NCI-H1048 (cell line): Measurements from ENCODE around the gene ASXL1.
"Not testable (repeated sequence)": the region's sequence is repeated elsewhere in the genome, so short reads cannot be mapped to it uniquely, and the experiment has no call there.

ENCODE experiments used
- DNase-seq: peaks from one replicate; lab custom pipeline; 2025; lab: John Stamatoyannopoulos, UW

ASXL1 gene

DNA sequence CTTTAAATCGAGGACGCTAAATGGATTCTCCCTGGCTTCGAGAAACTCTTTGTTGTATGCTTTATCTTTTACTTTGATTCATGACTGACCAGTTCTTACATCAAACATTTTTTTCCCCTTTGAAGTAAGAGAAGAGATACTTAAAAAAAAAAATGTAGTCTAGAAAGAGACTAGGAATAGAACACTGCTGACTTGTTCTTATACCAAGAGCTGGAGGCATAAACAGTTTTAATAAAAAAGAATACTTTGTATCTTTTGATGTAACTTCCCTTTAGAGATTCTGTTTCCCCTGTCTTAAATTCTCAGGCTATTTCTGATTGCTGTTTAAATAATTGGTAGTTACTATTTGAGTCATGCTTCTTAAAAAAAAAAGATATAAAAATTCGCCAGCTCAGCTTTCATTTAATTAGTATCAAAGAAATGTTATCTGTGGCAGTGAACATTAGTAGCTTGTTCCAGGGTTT is 4.8 kb downstream of the ASXL1 start:
- DNase-seq, result no peak

GRCh38 chr20:32363492-32363891 is 5.4 kb downstream of the ASXL1 start:
- no peak for DNase-seq

- DNase-seq, result no peak
Observed at GRCh38 chr20:32364554-32365208, 6.5 kb downstream of the ASXL1 start.

DNA sequence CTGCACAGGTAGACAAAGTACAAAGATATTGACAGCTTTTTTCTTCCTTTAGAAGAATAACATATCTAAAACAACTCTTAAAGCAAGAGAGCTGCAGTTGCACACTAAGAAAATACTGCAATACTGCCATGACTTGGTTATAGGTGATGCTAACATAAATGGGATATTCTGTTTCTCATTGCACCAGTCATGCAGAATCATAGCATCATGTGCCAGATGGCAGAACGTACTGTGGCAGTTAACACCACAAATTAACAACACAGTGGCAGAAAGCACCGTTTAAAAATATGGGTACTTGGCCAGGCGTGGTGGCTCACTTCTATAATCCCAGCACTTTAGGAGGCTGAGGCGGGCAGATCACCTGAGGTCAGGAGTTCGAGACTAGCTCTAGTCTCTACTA is 7.4 kb downstream of the ASXL1 start:
- DNase-seq, result no peak

- DNase-seq, result no peak
Observed at GRCh38 chr20:32366380-32366779, 8.2 kb downstream of the ASXL1 start.

DNA sequence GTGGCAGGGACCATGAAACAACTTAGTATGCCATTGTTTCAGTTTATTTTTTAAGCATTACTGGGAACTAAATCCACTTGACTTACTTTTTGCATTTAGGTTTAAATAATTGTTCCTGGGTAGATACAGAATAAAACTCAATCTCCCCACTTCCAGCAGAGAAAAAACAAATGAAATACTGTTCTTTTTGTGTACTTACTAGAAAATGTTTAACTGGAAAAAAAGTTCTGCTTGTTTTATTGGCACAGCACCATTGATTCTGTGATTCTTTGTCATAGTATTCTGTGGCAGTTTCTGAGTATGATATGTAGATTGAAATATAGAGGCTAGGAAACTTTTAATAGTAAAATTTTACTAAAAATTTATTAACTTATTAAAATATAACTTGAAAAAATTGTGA is 10.2 kb downstream of the ASXL1 start:
- no peak for DNase-seq

DNA sequence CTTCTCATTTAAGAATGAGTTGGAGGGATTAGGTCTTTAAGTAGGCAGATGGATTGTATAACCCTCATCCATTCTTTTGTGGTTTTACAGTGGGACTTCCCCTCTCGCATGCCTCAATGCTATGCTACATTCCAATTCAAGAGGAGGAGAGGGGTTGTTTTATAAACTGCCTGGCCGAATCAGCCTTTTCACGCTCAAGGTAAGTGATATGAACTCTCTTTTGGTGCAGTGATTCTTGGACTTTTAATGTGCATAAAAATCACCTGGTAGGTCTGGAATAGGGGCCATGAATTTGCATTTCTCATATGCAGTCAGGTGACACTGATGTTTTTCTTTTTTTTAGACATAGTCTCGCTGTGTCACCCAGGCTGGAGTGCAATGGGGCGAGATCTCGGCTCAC is 10.8 kb downstream of the ASXL1 start:
- DNase-seq, result no peak

- DNase-seq, result no peak
Observed at GRCh38 chr20:32370897-32371296, 12.8 kb downstream of the ASXL1 start.

GRCh38 chr20:32378461-32378860 is 20.3 kb downstream of the ASXL1 start:
- no peak for DNase-seq

DNA sequence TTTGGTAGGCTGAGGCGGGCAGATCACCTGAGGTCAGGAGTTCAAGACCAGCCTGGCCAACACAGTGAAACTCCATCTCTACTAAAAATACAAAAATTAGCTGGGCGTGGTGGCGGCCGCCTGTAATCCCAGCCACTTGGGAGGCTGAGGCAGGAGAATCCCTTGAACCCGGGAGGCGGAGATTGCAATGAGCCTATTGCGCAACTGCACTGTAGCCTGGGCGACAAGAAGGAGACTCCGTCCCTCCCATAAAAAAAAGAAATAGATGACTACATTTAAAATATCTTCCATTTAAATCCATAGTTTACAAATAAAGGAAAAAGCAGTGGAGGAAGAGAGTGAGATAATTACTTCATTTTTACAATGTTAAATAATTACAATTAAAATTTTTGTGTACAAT is 21.9 kb downstream of the ASXL1 start:
- DNase-seq, result not testable (repeated sequence)

DNA sequence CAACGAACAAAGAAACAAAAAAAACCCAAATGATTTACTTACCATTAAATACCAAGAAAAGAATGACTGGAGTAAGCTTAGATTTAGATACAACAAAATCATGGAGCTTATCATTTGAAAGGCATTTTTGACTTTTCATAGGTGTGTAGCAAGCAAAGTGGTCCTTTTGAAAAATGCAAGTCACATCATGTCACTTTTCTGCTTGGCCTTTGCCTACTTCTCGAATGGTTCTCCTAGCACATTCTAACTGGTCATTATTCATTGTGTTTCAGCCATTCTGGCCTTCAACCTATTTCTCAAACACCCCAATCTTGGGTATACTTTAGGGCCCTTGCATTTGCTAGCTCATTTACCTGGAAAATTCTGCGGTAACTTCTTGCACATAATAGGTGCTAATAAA is 22.6 kb downstream of the ASXL1 start:
- DNase-seq, result no peak

DNA sequence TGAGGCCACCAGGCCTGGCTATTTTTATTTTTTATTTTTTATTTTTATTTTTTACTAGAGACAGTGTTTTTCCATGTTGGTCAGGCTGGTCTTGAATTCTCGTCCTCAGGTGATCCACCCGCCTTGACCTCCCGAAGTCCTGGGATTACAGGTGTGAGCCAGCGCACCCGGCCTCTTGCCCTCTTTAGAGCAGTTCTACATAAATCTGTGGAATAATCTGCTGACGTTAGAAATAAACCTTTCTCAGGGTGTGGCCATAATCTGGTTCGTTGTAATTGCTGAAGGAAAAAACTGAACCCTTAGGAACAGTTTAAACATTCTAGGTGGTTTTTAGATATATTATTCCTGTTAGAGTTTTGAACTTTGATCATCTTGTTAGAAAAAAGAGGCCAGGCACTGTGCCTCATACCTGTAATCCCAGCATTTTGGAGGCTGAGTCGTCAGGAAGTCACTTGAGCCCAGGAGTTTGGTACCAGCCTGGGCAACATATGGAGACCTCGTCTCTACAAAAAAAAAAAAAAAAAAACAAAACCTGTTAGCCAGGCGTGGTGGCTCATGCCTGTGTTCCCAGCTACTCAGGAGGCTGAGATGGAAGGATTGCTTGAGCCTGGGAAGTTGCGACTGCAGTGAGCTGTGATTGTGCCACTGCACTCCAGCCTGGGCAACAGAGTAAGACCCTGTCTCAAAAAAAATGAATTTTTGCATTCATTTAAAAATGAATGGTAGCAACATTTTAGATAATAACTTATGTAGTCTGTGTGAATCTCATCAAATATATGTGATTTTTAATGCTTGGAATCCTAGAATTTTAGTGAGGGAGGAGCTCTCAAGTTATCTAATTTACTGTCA is 24.2 kb downstream of the ASXL1 start:
- no peak for DNase-seq

DNA sequence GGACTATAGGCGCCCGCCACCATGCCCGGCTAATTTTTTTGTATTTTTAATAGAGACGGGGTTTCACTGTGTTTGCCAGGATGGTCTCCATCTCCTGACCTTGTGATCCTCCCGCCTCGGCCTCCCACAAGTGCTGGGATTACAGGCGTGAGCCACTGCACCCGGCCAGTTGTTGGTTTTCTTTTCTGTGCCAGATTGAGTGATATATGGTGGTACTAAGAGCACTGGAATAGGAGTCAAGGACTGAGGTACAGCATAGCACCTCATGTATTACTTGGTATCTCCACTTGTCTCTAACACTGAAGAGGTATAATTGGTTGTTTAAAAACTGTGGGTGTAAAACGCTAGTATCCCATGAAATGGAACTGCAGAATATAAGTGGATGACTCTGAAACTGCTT is 25.3 kb downstream of the ASXL1 start:
- not testable (repeated sequence) for DNase-seq

DNA sequence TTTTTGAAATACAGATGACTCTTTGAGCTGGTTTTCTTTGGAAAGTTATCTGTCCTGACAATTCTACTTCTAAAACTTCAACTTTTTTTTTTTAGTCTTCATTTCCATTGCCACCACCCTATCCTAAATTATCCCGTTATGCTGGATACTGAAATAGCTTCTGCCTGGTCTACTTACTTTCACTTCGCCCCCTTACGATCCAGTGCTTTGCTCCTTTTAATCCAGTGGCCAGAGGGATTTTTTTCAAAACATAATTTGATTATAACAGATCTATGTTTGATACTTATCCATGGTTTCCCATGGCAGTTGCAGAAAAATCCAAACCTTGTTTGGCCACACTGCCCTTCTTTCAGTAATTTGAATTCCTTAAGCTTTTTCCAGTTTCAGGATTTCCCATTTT is 27.4 kb downstream of the ASXL1 start:
- DNase-seq, result no peak

DNA sequence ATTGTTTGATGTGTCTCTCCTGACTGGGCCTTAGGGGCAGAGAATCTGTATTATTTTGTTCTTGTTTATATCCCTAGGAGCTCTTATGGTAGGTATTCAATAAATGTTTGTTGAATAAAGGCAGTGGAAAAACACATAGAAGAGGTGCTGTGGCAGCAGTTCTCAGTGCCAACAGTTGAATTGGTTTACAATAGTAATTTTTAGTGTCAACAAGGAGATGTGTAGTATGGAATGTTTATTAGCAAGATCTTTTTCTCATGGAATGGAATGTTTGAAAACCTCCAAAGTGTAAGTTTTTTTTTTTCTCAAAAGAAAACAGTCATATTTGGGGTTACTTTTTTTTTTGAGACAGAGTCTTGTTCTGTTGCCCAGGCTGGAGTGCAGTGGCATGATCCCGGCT is 28.0 kb downstream of the ASXL1 start:
- no peak for DNase-seq

DNA sequence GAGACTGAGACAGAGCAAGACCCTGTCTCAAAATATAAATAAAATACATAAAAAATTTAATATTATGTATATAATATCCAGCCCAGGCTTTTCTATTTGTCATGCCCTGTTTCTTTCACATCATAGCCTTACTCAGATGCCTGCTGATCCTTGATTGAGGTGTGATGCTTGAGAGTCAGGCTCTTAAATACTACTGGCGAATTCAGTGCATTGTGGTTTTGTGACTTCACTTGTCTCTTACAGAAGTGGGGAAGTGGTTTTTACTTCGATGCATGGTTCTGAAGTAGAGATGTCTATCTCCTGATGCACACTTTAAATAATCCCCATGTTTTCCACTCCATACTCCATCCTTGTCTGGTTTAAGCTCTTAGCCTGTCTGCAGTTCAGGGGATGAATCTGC is 29.1 kb downstream of the ASXL1 start:
- DNase-seq, result no peak

DNA sequence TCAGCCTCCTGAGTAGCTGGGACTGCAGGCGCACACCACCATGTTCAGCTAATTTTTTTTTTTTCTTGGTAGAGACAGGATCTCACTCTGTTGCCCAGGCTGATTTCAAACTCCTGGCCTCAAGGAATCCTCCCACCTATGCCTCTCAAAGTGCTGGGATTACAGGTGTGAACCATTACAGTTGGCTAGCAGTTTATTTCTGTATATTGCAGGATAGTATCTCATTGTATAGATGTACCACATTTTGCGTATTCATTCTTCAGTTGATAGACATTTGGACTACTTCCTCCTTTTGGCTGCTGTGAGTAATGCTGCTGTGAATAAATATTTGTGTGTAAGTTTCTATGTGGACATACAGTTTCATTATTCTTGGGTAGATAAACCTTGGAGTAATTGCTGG is 32.9 kb downstream of the ASXL1 start:
- DNase-seq, result no peak

GRCh38 chr20:32395066-32395465 is 36.9 kb downstream of the ASXL1 start:
- DNase-seq, result no peak

- DNase-seq, result no peak
Observed at GRCh38 chr20:32396646-32397160, 38.6 kb downstream of the ASXL1 start.

DNA sequence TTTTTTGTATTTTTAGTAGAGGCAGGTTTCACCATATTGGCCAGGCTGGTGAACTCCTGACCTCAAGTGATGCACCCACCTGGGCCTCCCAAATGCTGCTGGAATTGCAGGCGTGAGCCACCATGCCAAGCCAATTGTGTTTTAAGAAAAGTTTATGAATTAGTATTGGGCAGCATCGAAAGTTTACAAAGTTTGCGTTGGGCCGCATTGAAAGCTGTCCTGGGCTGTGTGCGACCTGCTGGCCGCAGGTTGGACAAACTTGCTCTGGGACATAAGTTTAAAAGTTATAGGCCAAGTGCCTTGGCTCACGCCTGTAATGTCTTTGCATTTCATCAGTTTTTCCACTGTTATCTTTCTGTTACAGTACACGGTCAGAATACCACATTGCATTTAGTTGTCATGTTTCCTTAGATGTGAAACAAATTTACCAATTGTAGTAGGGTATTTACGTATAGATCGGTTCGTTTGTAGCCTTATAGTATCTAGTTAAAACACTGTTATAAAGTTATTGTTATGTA is 39.5 kb downstream of the ASXL1 start:
- no peak for DNase-seq

DNA sequence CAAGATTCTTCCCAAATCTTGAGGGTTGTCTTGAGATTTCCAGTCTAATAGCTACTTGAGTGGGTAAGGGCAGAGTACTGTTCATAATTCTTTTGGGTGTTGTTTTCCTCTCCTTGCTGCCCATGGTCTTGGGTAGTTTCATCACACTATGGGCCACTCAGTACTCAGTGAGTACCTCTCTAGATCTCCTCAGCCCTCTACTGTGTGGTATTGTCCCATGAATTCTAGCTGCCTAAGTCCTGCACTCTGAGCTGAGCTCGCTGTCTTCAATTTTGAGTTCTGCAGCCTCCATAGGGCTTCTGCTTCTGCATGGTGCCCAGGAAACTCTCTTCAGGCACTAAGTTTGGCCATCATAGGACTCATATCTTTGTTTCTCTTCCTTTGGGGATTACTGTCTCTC is 42.3 kb downstream of the ASXL1 start:
- DNase-seq, result no peak

- no peak for DNase-seq
Observed at GRCh38 chr20:32404017-32404416, 45.9 kb downstream of the ASXL1 start.

GRCh38 chr20:32406701-32407100 is 48.6 kb downstream of the ASXL1 start:
- no peak for DNase-seq
